GM18909 (cell line): Measurements from ENCODE around the gene WFDC5.

Source experiments
- ATAC-seq: cut with Tn5 transposase; IDR thresholded peaks from one replicate; pipeline ENCODE4 v1.9.1; 2021; ENCODE audit warnings: mild to moderate bottlenecking; ENCODE audit not compliant: unreplicated experiment, poor library complexity

WFDC5 gene

GRCh38 chr20:45117581-45117980 is 2.6 kb upstream of the WFDC5 start:
- no peak for ATAC-seq

GRCh38 chr20:45115829-45116228 is 855 bp upstream of the WFDC5 start:
- ATAC-seq: no peak

- no peak for ATAC-seq
Measured at GRCh38 chr20:45115386-45115774, 406 bp upstream of the WFDC5 start.

GRCh38 chr20:45113865-45114264 is 1.1 kb downstream of the WFDC5 start:
- no peak for ATAC-seq

- no peak for ATAC-seq
Measured at GRCh38 chr20:45112754-45113153, 2.2 kb downstream of the WFDC5 start.

GRCh38 chr20:45111799-45112471 is 3.0 kb downstream of the WFDC5 start:
- no peak for ATAC-seq

GRCh38 chr20:45111285-45111684 is 3.7 kb downstream of the WFDC5 start:
- ATAC-seq: no peak

- ATAC-seq: no peak
Measured at GRCh38 chr20:45110301-45110700, 4.7 kb downstream of the WFDC5 start.

GRCh38 chr20:45109634-45110033 is 5.3 kb downstream of the WFDC5 start:
- ATAC-seq: no peak

- no peak for ATAC-seq
Measured at GRCh38 chr20:45105317-45105716, 9.7 kb downstream of the WFDC5 start.

GRCh38 chr20:45104786-45105185 is 10.2 kb downstream of the WFDC5 start:
- ATAC-seq: no peak

- ATAC-seq: no peak
Measured at GRCh38 chr20:45103072-45103471, 11.9 kb downstream of the WFDC5 start.

- no peak for ATAC-seq
Measured at GRCh38 chr20:45101333-45101850, 13.6 kb downstream of the WFDC5 start.

GRCh38 chr20:45100563-45101245 is 14.3 kb downstream of the WFDC5 start, which contains the start of gene KCNS1:
Gene KCNS1, minus strand, starts transcription at chr20:45101127. Its CDS starts 1,891 bp downstream, at chr20:45099236.
- no peak for ATAC-seq

- ATAC-seq: no peak
Measured at GRCh38 chr20:45098103-45098773, 16.7 kb downstream of the WFDC5 start.

- no peak for ATAC-seq
Measured at GRCh38 chr20:45097485-45098102, 17.4 kb downstream of the WFDC5 start.

GRCh38 chr20:45096781-45097180 is 18.2 kb downstream of the WFDC5 start:
- ATAC-seq: no peak

GRCh38 chr20:45095805-45096238 is 19.2 kb downstream of the WFDC5 start:
- no peak for ATAC-seq

- ATAC-seq: no peak
Measured at GRCh38 chr20:45094864-45095574, 20.0 kb downstream of the WFDC5 start.

- no peak for ATAC-seq
Measured at GRCh38 chr20:45094201-45094600, 20.8 kb downstream of the WFDC5 start.
